H54 (cell line): ENCODE measurements around the gene THBS4.

Source experiments
- DNase-seq: peaks from one replicate; pipeline ENCODE4 v3.0.0; 2011; ENCODE audit warnings: low spot score, mixed read lengths; ENCODE audit not compliant: insufficient read length
- FAIRE-seq: peaks from 3 replicates; lab custom pipeline; 2011; peaks lifted over from hg19 to GRCh38; lab: Jason Lieb, UNC
- POLR2A ChIP-seq: IDR thresholded peaks from 2 replicates; pipeline ENCODE4 v1.6.1; 2011; ENCODE audit warnings: low read depth, mild to moderate bottlenecking, low read length

THBS4 gene

GRCh38 chr5:80034962-80035821, at the start of gene THBS4:
Gene THBS4 (plus strand): TSS chr5:80035348. CDS start chr5:80035538, 190 bp downstream.
- TF ChIP-seq POLR2A, result no peak

GRCh38 chr5:79986260-79986659, 48.9 kb upstream of the THBS4 start:
- no peak for TF ChIP-seq POLR2A
- FAIRE-seq (no peak), DNase-seq (no peak)

More at GRCh38 chr5:80034962-80035821, at the start of gene THBS4:
- FAIRE-seq, result no peak
- DNase-seq, result no peak

- no peak for DNase-seq
- peak; percentile 20 for FAIRE-seq
- no peak for TF ChIP-seq POLR2A
Measured at GRCh38 chr5:79990205-79990597, 44.9 kb upstream of the THBS4 start.

- peak; percentile 70 for DNase-seq
- peak; percentile 83 for FAIRE-seq
- TF ChIP-seq POLR2A, result peak; percentile 63
Measured at GRCh38 chr5:79990598-79991507, 44.3 kb upstream of the THBS4 start, which contains the start of gene MTX3. Gene MTX3 (minus strand): TSS chr5:79991262. CDS start chr5:79991238, 24 bp downstream.

GRCh38 chr5:79992891-79993657, 42.1 kb upstream of the THBS4 start:
- no peak for TF ChIP-seq POLR2A
- DNase-seq, result no peak
- FAIRE-seq, result no peak

- DNase-seq (no peak), FAIRE-seq (no peak)
- TF ChIP-seq POLR2A, result no peak
Measured at GRCh38 chr5:79999722-80000121, 35.4 kb upstream of the THBS4 start.

GRCh38 chr5:80002677-80003076, 32.5 kb upstream of the THBS4 start:
- no peak for TF ChIP-seq POLR2A
- FAIRE-seq (no peak), DNase-seq (no peak)

GRCh38 chr5:80008995-80009765, 26.0 kb upstream of the THBS4 start:
- TF ChIP-seq POLR2A, result no peak
- FAIRE-seq (no peak), DNase-seq (no peak)

- TF ChIP-seq POLR2A, result no peak
- DNase-seq, result no peak
- FAIRE-seq, result no peak
Measured at GRCh38 chr5:80010754-80011392, 24.3 kb upstream of the THBS4 start.

- DNase-seq (no peak), FAIRE-seq (no peak)
- no peak for TF ChIP-seq POLR2A
Measured at GRCh38 chr5:80025069-80025468, 10.1 kb upstream of the THBS4 start.

GRCh38 chr5:80026841-80027240, 8.3 kb upstream of the THBS4 start:
- DNase-seq (no peak), FAIRE-seq (no peak)
- TF ChIP-seq POLR2A, result no peak

- TF ChIP-seq POLR2A, result no peak
- no peak for DNase-seq
- FAIRE-seq, result no peak
Measured at GRCh38 chr5:80031109-80031508, 4.0 kb upstream of the THBS4 start.
